HepG2 (cell line): Measurements from ENCODE around the gene PEAK3. TPM values are rescaled to one million over a fixed set of nuclear protein-coding genes. Genes with fewer than 3 reads are reported as not detected.

ENCODE experiments used
- AGO1 ChIP-seq: fragments of 200-400 bp; formaldehyde crosslinking; IDR thresholded peaks from 2 replicates; pipeline ENCODE4 v1.6.1; 2017; ENCODE audit warnings: mild to moderate bottlenecking, low read depth, low read length, moderate library complexity; ENCODE audit not compliant: poor library complexity, severe bottlenecking
- CEBPZ ChIP-seq: IDR thresholded peaks from 2 replicates; pipeline ENCODE4 v1.6.1; 2012; ENCODE audit warnings: low read length, improper control_type of control experiment
- CHD2 ChIP-seq: IDR thresholded peaks from 2 replicates; pipeline ENCODE4 v1.6.1; 2011; ENCODE audit warnings: low read depth, low read length, improper control_type of control experiment
- DPF2 ChIP-seq: sonication (generic); formaldehyde crosslinking; IDR thresholded peaks from 2 replicates; pipeline ENCODE4 v1.4.0; 2020; ENCODE audit warnings: mild to moderate bottlenecking, low read depth, missing genetic modification reagents, borderline replicate concordance
- E2F5 ChIP-seq: sonication (generic); formaldehyde crosslinking; conservative IDR thresholded peaks from 2 replicates; pipeline ENCODE4 v1.4.0; 2020; ENCODE audit warnings: missing genetic modification reagents
- FOXO1 ChIP-seq: sonication (generic); formaldehyde crosslinking; IDR thresholded peaks from 2 replicates; pipeline ENCODE4 v1.4.0; 2020; ENCODE audit warnings: missing genetic modification reagents
- GATA4 ChIP-seq: sonication (generic); IDR thresholded peaks from 2 replicates; pipeline ENCODE4 v1.6.1; 2016; ENCODE audit warnings: antibody characterized with exemption, low read depth, borderline replicate concordance
- HOXA3 ChIP-seq: sonication (generic); formaldehyde crosslinking; IDR thresholded peaks from 2 replicates; pipeline ENCODE4 v1.5.0; 2020; ENCODE audit warnings: missing genetic modification reagents
- KDM3A ChIP-seq: IDR thresholded peaks from 2 replicates; pipeline ENCODE4 v1.6.1; 2018; ENCODE audit warnings: low read depth, missing compliant biosample characterization
- PRMT3 ChIP-seq: sonication (generic); formaldehyde crosslinking; IDR thresholded peaks from 2 replicates; pipeline ENCODE4 v1.8.1; 2022; ENCODE audit warnings: low read depth, mild to moderate bottlenecking, moderate library complexity, missing genetic modification reagents, borderline replicate concordance
- RBM39 ChIP-seq: fragments of 200-400 bp; formaldehyde crosslinking; IDR thresholded peaks from one replicate; pipeline ENCODE4 v1.6.1; 2018; ENCODE audit warnings: antibody characterized with exemption, mild to moderate bottlenecking, low read depth, low read length; ENCODE audit not compliant: poor library complexity, severe bottlenecking
- SRSF1 ChIP-seq: fragments of 200-400 bp; formaldehyde crosslinking; optimal IDR thresholded peaks from 2 replicates; pipeline ENCODE3; 2017; ENCODE audit warnings: mild to moderate bottlenecking, low read depth, low read length, moderate library complexity
- TAF1 ChIP-seq: sonication (generic); formaldehyde crosslinking; IDR thresholded peaks from 2 replicates; pipeline ENCODE4 v1.4.0; 2020; ENCODE audit warnings: missing genetic modification reagents
- THRA ChIP-seq: sonication (generic); formaldehyde crosslinking; IDR thresholded peaks from 2 replicates; pipeline ENCODE4 v1.4.0; 2020; ENCODE audit warnings: missing genetic modification reagents, borderline replicate concordance
- ZBTB2 ChIP-seq: sonication (generic); formaldehyde crosslinking; IDR thresholded peaks from 2 replicates; pipeline ENCODE4 v1.8.0; 2022; ENCODE audit warnings: low read depth, missing genetic modification reagents
- ZIK1 ChIP-seq: sonication (generic); formaldehyde crosslinking; IDR thresholded peaks from 2 replicates; pipeline ENCODE4 v1.5.0; 2020; ENCODE audit warnings: mild to moderate bottlenecking, low read depth, missing genetic modification reagents, borderline replicate concordance
- ZNF282 ChIP-seq: fragments of 450-650 bp; IDR thresholded peaks from 2 replicates; pipeline ENCODE4 v1.6.1; 2018; ENCODE audit not compliant: partially characterized antibody
- ZNF296 ChIP-seq: sonication (generic); formaldehyde crosslinking; conservative IDR thresholded peaks from 2 replicates; pipeline ENCODE4 v1.5.0; 2020; ENCODE audit warnings: mild to moderate bottlenecking, missing genetic modification reagents
- ZNF557 ChIP-seq: sonication (generic); formaldehyde crosslinking; IDR thresholded peaks from 2 replicates; pipeline ENCODE4 v1.4.0; 2020; ENCODE audit warnings: missing genetic modification reagents
- ZNF780A ChIP-seq: sonication (generic); formaldehyde crosslinking; IDR thresholded peaks from 2 replicates; pipeline ENCODE4 v1.8.0; 2022; ENCODE audit warnings: mild to moderate bottlenecking, missing genetic modification reagents, moderate library complexity
- ZNF879 ChIP-seq: sonication (generic); formaldehyde crosslinking; IDR thresholded peaks from 2 replicates; pipeline ENCODE4 v1.8.1; 2023; ENCODE audit warnings: missing genetic modification reagents
- polyA plus RNA-seq, 8 experiments: library from polyadenylated mRNA; depleted of rRNA in 3 of 8; stranded (reverse) in 7 of 8; unstranded in 1 of 8; fragments of >200 nt; fragmentation: Illumina TruSeq in 4 of 8; extraction: Trizol in 4 of 8; gene quantifications; 2 replicates each; pipeline versions ENCODE4 v1.2.1 to v1.2.3, GENCODE V29; 2011 to 2016; ENCODE audit warnings: low read depth in 4 of 8, missing spikeins in 1 of 8, mixed read lengths in 1 of 8; ENCODE audit not compliant: insufficient read depth in 1 of 8
- total RNA-seq, 5 experiments: library from RNA; depleted of rRNA; stranded (reverse); fragments of >200 nt; fragmentation: Illumina TruSeq; extraction: Trizol; gene quantifications; 2 replicates each; pipeline ENCODE4 v1.2.3, GENCODE V29; 2016; ENCODE audit warnings: low read depth in 1 of 5

The PEAK3 gene
- total and polyA plus RNA-seq, 2 of the 13 experiments (the other 11 are each of a cell fraction or from before 2014, with no cell fraction given), result not detected

GRCh38 chr19:2273356-2274184 is 8.4 kb downstream of the PEAK3 start (continued):
- TF ChIP-seq TAF1, result 0 out of 2 replicates have a peak, but pooled peaks have one; percentile 25
- TF ChIP-seq ZNF879 (CRISPR knock-in tag), result no peak
- peak; percentile 58; the same call in 1 of the 2 replicates for TF ChIP-seq THRA (CRISPR knock-in tag)
- no peak for TF ChIP-seq DPF2 (CRISPR knock-in tag)
- no peak for TF ChIP-seq ZNF282
- TF ChIP-seq ZBTB2, result peak; percentile 38; the same call in 1 of the 2 replicates
- TF ChIP-seq SRSF1, result no peak
- TF ChIP-seq KDM3A (CRISPR knock-in tag), result peak; percentile 95; the same call in 1 of the 2 replicates
- TF ChIP-seq ZNF296 (CRISPR knock-in tag), result 0 out of 2 replicates have a peak, but pooled peaks have one; percentile 43
- TF ChIP-seq PRMT3 (CRISPR knock-in tag), result 0 out of 2 replicates have a peak, but pooled peaks have one; percentile 32
- TF ChIP-seq CHD2, result no peak
- no peak for TF ChIP-seq ZIK1
- no peak for TF ChIP-seq RBM39
- TF ChIP-seq GATA4, result no peak
- peak; percentile 89 for TF ChIP-seq HOXA3 (CRISPR knock-in tag)
- TF ChIP-seq E2F5 (CRISPR knock-in tag), result no peak
- no peak; the same call in 1 of the 2 replicates for TF ChIP-seq ZNF780A (CRISPR knock-in tag)
- 0 out of 2 replicates have a peak, but pooled peaks have one; percentile 44 for TF ChIP-seq FOXO1
- peak; percentile 94 for TF ChIP-seq AGO1
- TF ChIP-seq ZNF557, result no peak
- no peak for TF ChIP-seq CEBPZ
